K562 (cell line): ENCODE measurements around the gene NR2F2. TPM values are rescaled to one million over a fixed set of nuclear protein-coding genes. Genes with fewer than 3 reads are reported as not detected.

ENCODE experiments used
- ARID2 ChIP-seq: fragments of 450-650 bp; IDR thresholded peaks from 2 replicates; pipeline ENCODE4 v1.6.1; 2017; ENCODE audit warnings: antibody characterized with exemption, mild to moderate bottlenecking
- CXXC5 ChIP-seq: fragments of 250-450 bp; sonication (Bioruptor Pico); IDR thresholded peaks from 2 replicates; pipeline ENCODE4 v1.8.0; 2022; ENCODE audit warnings: inconsistent platforms, mild to moderate bottlenecking, moderate library complexity
- E4F1 ChIP-seq: fragments of 250-450 bp; sonication (Bioruptor Pico); IDR thresholded peaks from 2 replicates; pipeline ENCODE4 v1.5.0; 2021; ENCODE audit warnings: mild to moderate bottlenecking, borderline replicate concordance
- ETS2 ChIP-seq: IDR thresholded peaks from 2 replicates; pipeline ENCODE4 v1.6.1; 2016; ENCODE audit warnings: borderline replicate concordance, missing genetic modification characterization, mild to moderate bottlenecking, moderate library complexity, missing compliant biosample characterization; ENCODE audit not compliant: poor library complexity, severe bottlenecking
- GTF2B ChIP-seq: IDR thresholded peaks from 2 replicates; pipeline ENCODE4 v1.6.1; 2011; ENCODE audit not compliant: insufficient read length; ENCODE audit errors: extremely low read depth
- IRF2 ChIP-seq: sonication (generic); formaldehyde crosslinking; IDR thresholded peaks from 2 replicates; pipeline ENCODE4 v1.8.1; 2022; ENCODE audit warnings: mild to moderate bottlenecking, missing genetic modification reagents
- MNT ChIP-seq, 2 experiments: fragments of 450-650 bp; conservative IDR thresholded peaks; 2 replicates each; pipeline ENCODE4 v1.6.1; 2017; ENCODE audit warnings: mild to moderate bottlenecking in 2 of 2, moderate library complexity in 2 of 2
- MTF1 ChIP-seq: fragments of 250-450 bp; sonication (Bioruptor Pico); IDR thresholded peaks from 2 replicates; pipeline ENCODE4 v1.9.0; 2021; ENCODE audit warnings: moderate library complexity, mild to moderate bottlenecking, inconsistent platforms, borderline replicate concordance
- PHF8 ChIP-seq: fragments of 200-600 bp; sonication (generic); IDR thresholded peaks from 2 replicates; pipeline ENCODE4 v1.6.1; 2012; ENCODE audit warnings: mixed run types, mild to moderate bottlenecking, inconsistent platforms, low read length, moderate library complexity, borderline replicate concordance
- RBFOX2 ChIP-seq: fragments of 200-400 bp; formaldehyde crosslinking; IDR thresholded peaks from 2 replicates; pipeline ENCODE4 v1.6.1; 2017; ENCODE audit warnings: low read depth, mild to moderate bottlenecking, low read length, moderate library complexity
- THRB ChIP-seq: fragments of 450-650 bp; formaldehyde crosslinking; conservative IDR thresholded peaks from 2 replicates; pipeline ENCODE4 v1.4.0; 2022; ENCODE audit warnings: mild to moderate bottlenecking, missing genetic modification characterization
- XRCC5 ChIP-seq: fragments of 200-400 bp; formaldehyde crosslinking; IDR thresholded peaks from 2 replicates; pipeline ENCODE4 v1.6.1; 2017; ENCODE audit warnings: low read depth, mild to moderate bottlenecking, low read length
- ZBTB34 ChIP-seq: fragments of 250-450 bp; sonication (Bioruptor Pico); IDR thresholded peaks from 2 replicates; pipeline ENCODE4 v1.8.0; 2021; ENCODE audit warnings: mild to moderate bottlenecking, moderate library complexity
- ZC3H4 ChIP-seq: sonication (generic); formaldehyde crosslinking; IDR thresholded peaks from 2 replicates; pipeline ENCODE4 v1.9.0; 2021; ENCODE audit warnings: missing genetic modification reagents, borderline replicate concordance
- ZNF12 ChIP-seq: sonication (generic); formaldehyde crosslinking; IDR thresholded peaks from 2 replicates; pipeline ENCODE4 v1.4.0; 2020; ENCODE audit warnings: mild to moderate bottlenecking, missing genetic modification reagents
- ZNF184 ChIP-seq: sonication (generic); formaldehyde crosslinking; IDR thresholded peaks from 2 replicates; pipeline ENCODE4 v1.5.0; 2020; ENCODE audit warnings: missing genetic modification reagents
- ZNF436 ChIP-seq: fragments of 250-450, 450-650 bp; sonication (Bioruptor Pico); formaldehyde crosslinking; IDR thresholded peaks from 2 replicates; pipeline ENCODE4 v1.7.0; 2020; ENCODE audit warnings: mild to moderate bottlenecking
- ZNF699 ChIP-seq: fragments of 250-450 bp; sonication (Bioruptor Pico); IDR thresholded peaks from 2 replicates; pipeline ENCODE4 v1.8.0; 2021; ENCODE audit warnings: mild to moderate bottlenecking, moderate library complexity; ENCODE audit not compliant: insufficient replicate concordance
- ZNF764 ChIP-seq: fragments of 250-450 bp; sonication (Bioruptor Pico); IDR thresholded peaks from 2 replicates; pipeline ENCODE4 v1.4.0; 2020; ENCODE audit warnings: low read depth, mild to moderate bottlenecking, moderate library complexity
- ZNF830 ChIP-seq: fragments of 250-450 bp; sonication (Bioruptor Pico); IDR thresholded peaks from 2 replicates; pipeline ENCODE4 v1.5.0; 2021; ENCODE audit warnings: mild to moderate bottlenecking
- polyA plus RNA-seq, 8 experiments: library from polyadenylated mRNA; depleted of rRNA in 4 of 8; stranded (reverse) in 5 of 8; unstranded in 3 of 8; fragments of >200 nt; fragmentation: Nextera tagmentation in 2 of 8; fragmentation: Illumina TruSeq in 1 of 8; extraction: Ambion mirVana in 2 of 8; extraction: Trizol in 1 of 8; gene quantifications; 2 replicates each; pipeline versions ENCODE4 v1.2.1 to v1.2.3, GENCODE V29; 2011 to 2014; ENCODE audit warnings: inconsistent platforms in 1 of 8, missing spikeins in 1 of 8
- total RNA-seq, 7 experiments: library from RNA; depleted of rRNA in 6 of 7; stranded (reverse); fragments of >200 nt in 6 of 7; fragmentation: Illumina TruSeq in 2 of 7; extraction: Trizol in 2 of 7; gene quantifications; 2 replicates each; pipeline versions ENCODE4 v1.2.1 to v1.2.3, GENCODE V29; 2011 to 2021; ENCODE audit warnings: low replicate concordance in 1 of 7

The NR2F2 gene
- total and polyA plus RNA-seq, 9 of the 15 experiments (the other 6 are each of a cell fraction or from before 2014, with no cell fraction given), result 6.0 to 51.8 (median 11.1) TPM

- no peak for TF ChIP-seq ETS2 (tag)
- TF ChIP-seq ZNF184 (CRISPR knock-in tag), result no peak
- TF ChIP-seq ZNF436, result no peak
- TF ChIP-seq ZBTB34 (CRISPR knock-in tag), result no peak
- TF ChIP-seq RBFOX2, result peak; percentile 75
- TF ChIP-seq PHF8, result peak; percentile 31; the same call in 1 of the 2 replicates
- peak; percentile 83 for TF ChIP-seq CXXC5 (CRISPR knock-in tag)
- peak; percentile 46 for TF ChIP-seq GTF2B
- TF ChIP-seq IRF2 (CRISPR knock-in tag), result no peak
- TF ChIP-seq ZNF830, result no peak
- peak; percentile 83 for TF ChIP-seq THRB
- TF ChIP-seq ZNF12 (CRISPR knock-in tag), result no peak
- peak; percentile 31 to 63; a peak in 2 of 4 replicates for TF ChIP-seq MNT (conservative IDR thresholded peaks at IDR 0.05)
- no peak for TF ChIP-seq ARID2
- no peak for TF ChIP-seq XRCC5
- TF ChIP-seq E4F1 (CRISPR knock-in tag), result no peak
- no peak for TF ChIP-seq MTF1
- TF ChIP-seq ZNF699, result no peak
- TF ChIP-seq ZNF764 (CRISPR knock-in tag), result no peak
- peak; percentile 58; the same call in 1 of the 2 replicates for TF ChIP-seq ZC3H4 (CRISPR knock-in tag)
Measured at GRCh38 chr15:96330450-96331143, at the start of gene NR2F2 (continued).
